ENCODE data around the gene MZT2B.
"Not testable (repeated sequence)": the region's sequence is repeated elsewhere in the genome, so short reads cannot be mapped to it uniquely, and the experiment has no call there.

GRCh38 chr2:130139331-130140280 lies 42.5 kb upstream of the MZT2B start:
- not testable (repeated sequence) for TF ChIP-seq CTCF (IDR thresholded peaks at IDR 0.05; ENCODE audit: low read depth, low read length)
- TF ChIP-seq, protein P1, sequence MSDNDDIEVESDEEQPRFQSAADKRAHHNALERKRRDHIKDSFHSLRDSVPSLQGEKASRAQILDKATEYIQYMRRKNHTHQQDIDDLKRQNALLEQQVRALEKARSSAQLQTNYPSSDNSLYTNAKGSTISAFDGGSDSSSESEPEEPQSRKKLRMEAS (IDR thresholded peaks at IDR 0.05; ENCODE audit: low read depth, low read length), result not testable (repeated sequence)

Data from NB4 (cell line).